GM18519 (cell line): ENCODE results near the gene NABP2.
A peak's percentile ranks its signal among the peaks of the same experiment; 100 is the strongest.
"Not testable (repeated sequence)": the region's sequence is repeated elsewhere in the genome, so short reads cannot be mapped to it uniquely, and the experiment has no call there.

Experiments used
- ATAC-seq: cut with Tn5 transposase; IDR thresholded peaks from one replicate; pipeline ENCODE4 v1.9.1; 2021; ENCODE audit warnings: mild to moderate bottlenecking, moderate library complexity; ENCODE audit not compliant: unreplicated experiment, low FRiP score

Gene NABP2

GRCh38 chr12:56224102-56224701 is at the start of gene NABP2:
TSS of gene NABP2 (plus strand) at chr12:56224342. CDS start at chr12:56224857, 515 bp downstream.
- ATAC-seq: peak; percentile 58

GRCh38 chr12:56178347-56178746 is 45.8 kb upstream of the NABP2 start:
- ATAC-seq: no peak

- no peak for ATAC-seq
Measured at GRCh38 chr12:56186957-56187356, 37.2 kb upstream of the NABP2 start.

GRCh38 chr12:56188131-56188777 is 35.9 kb upstream of the NABP2 start:
- ATAC-seq: no peak

- ATAC-seq: no peak
Measured at GRCh38 chr12:56188778-56189098, 35.4 kb upstream of the NABP2 start.

GRCh38 chr12:56189099-56189917 is 34.8 kb upstream of the NABP2 start, which contains the start of gene SMARCC2:
TSS of gene SMARCC2 (minus strand) at chr12:56189483. CDS start at chr12:56189461, 22 bp downstream.
- ATAC-seq: peak; percentile 67

GRCh38 chr12:56189918-56190694 is 34.0 kb upstream of the NABP2 start:
- ATAC-seq: no peak

GRCh38 chr12:56190695-56191155 is 33.4 kb upstream of the NABP2 start:
- no peak for ATAC-seq

- no peak for ATAC-seq
Measured at GRCh38 chr12:56192582-56192981, 31.6 kb upstream of the NABP2 start.

- ATAC-seq: no peak
Measured at GRCh38 chr12:56193025-56193578, 31.0 kb upstream of the NABP2 start.

- ATAC-seq: not testable (repeated sequence)
Measured at GRCh38 chr12:56196818-56197550, 27.2 kb upstream of the NABP2 start.

- ATAC-seq: no peak
Measured at GRCh38 chr12:56197921-56198635, 26.1 kb upstream of the NABP2 start.

GRCh38 chr12:56198836-56199235 is 25.3 kb upstream of the NABP2 start:
- ATAC-seq: no peak

- no peak for ATAC-seq
Measured at GRCh38 chr12:56202366-56202765, 21.8 kb upstream of the NABP2 start.

GRCh38 chr12:56202838-56203237 is 21.3 kb upstream of the NABP2 start:
- no peak for ATAC-seq

GRCh38 chr12:56204275-56204674 is 19.9 kb upstream of the NABP2 start:
- no peak for ATAC-seq

- ATAC-seq: no peak
Measured at GRCh38 chr12:56205445-56205844, 18.7 kb upstream of the NABP2 start.

GRCh38 chr12:56206452-56207166 is 17.5 kb upstream of the NABP2 start:
- ATAC-seq: no peak
